CD14-positive monocyte (primary cell): ENCODE data around the gene PLEKHG2. TPM values are rescaled to one million over a fixed set of nuclear protein-coding genes. Genes with fewer than 3 reads are reported as not detected.
A peak's percentile ranks its signal among the peaks of the same experiment; 100 is the strongest.

Experiments
- DNase-seq, 3 donors: peaks; one replicate each; pipeline ENCODE4 v3.0.0-alpha.2; 2011 to 2022
- H2AFZ ChIP-seq: 2 replicates; pipeline ENCODE4 v1.6.0; 2012; ENCODE audit warnings: mild to moderate bottlenecking, low read depth, low read length, inconsistent platforms; ENCODE audit not compliant: insufficient read depth, poor library complexity, severe bottlenecking
- H3K27ac ChIP-seq, 2 donors: 1 replicate in 1 of 2; 2 replicates in 1 of 2; pipeline ENCODE4 v1.5.1; 2012 to 2013; ENCODE audit warnings: low read length in 2 of 2, control low read depth in 1 of 2, inconsistent platforms in 1 of 2, low read depth in 1 of 2, mild to moderate bottlenecking in 1 of 2
- H3K27me3 ChIP-seq, 2 donors: one replicate each; pipeline versions ENCODE4 v1.6.0 to v1.6.1; 2011 to 2013; ENCODE audit warnings: low read length in 2 of 2; ENCODE audit not compliant: control insufficient read depth in 2 of 2, insufficient read depth in 2 of 2
- H3K36me3 ChIP-seq, 2 donors: replicated peaks in 1 of 2; 1 replicate in 1 of 2; 2 replicates in 1 of 2; pipeline versions ENCODE4 v1.5.1 to v1.6.1; 2012 to 2013; ENCODE audit warnings: low read length in 2 of 2, control low read depth in 1 of 2, inconsistent platforms in 1 of 2, mild to moderate bottlenecking in 1 of 2; ENCODE audit not compliant: insufficient read depth in 2 of 2, control insufficient read depth in 1 of 2
- H3K4me1 ChIP-seq, 2 donors: 1 replicate in 1 of 2; 2 replicates in 1 of 2; pipeline versions ENCODE4 v1.5.1 to v1.6.1; 2012 to 2013; ENCODE audit warnings: low read length in 2 of 2, control low read depth in 1 of 2, inconsistent platforms in 1 of 2, mild to moderate bottlenecking in 1 of 2, moderate library complexity in 1 of 2; ENCODE audit not compliant: insufficient read depth in 2 of 2, control insufficient read depth in 1 of 2
- H3K4me2 ChIP-seq: replicated peaks from 2 replicates; pipeline ENCODE3; 2012; ENCODE audit warnings: low read length, moderate library complexity, mild to moderate bottlenecking; ENCODE audit not compliant: poor library complexity, severe bottlenecking; ENCODE audit errors: extremely low read depth
- H3K4me3 ChIP-seq, 3 experiments: fragments of 200-600 bp in 1 of 3; sonication (generic) in 1 of 3; replicated peaks in 1 of 3; 1 replicate in 2 of 3; 2 replicates in 1 of 3; pipeline ENCODE4 v1.5.1; 2011 to 2013; ENCODE audit warnings: low read length in 3 of 3, mild to moderate bottlenecking in 3 of 3, control low read depth in 2 of 3, low read depth in 2 of 3, inconsistent platforms in 1 of 3, moderate library complexity in 1 of 3
- H3K79me2 ChIP-seq: 2 replicates; pipeline ENCODE4 v1.6.0; 2012; ENCODE audit warnings: mild to moderate bottlenecking, control low read depth, inconsistent platforms, low read length, moderate library complexity; ENCODE audit not compliant: insufficient read depth
- H3K9ac ChIP-seq: 2 replicates; pipeline ENCODE4 v1.6.0; 2017; ENCODE audit warnings: low read length, mild to moderate bottlenecking; ENCODE audit not compliant: insufficient read depth, poor library complexity, severe bottlenecking
- H3K9me3 ChIP-seq, 2 donors: replicated peaks in 1 of 2; 1 replicate in 1 of 2; 2 replicates in 1 of 2; pipeline versions ENCODE4 v1.5.1 to v1.6.1; 2012 to 2013; ENCODE audit warnings: low read length in 2 of 2, control low read depth in 1 of 2; ENCODE audit not compliant: control insufficient read depth in 1 of 2, insufficient read depth in 1 of 2
- H4K20me1 ChIP-seq: 2 replicates; pipeline ENCODE4 v1.6.0; 2012; ENCODE audit warnings: mild to moderate bottlenecking, low read length, control low read depth, moderate library complexity; ENCODE audit not compliant: insufficient read depth
- H3K27ac Mint-ChIP-seq, 7 donors: one replicate each; pipeline ENCODE4 v1.8.0; 2020; ENCODE audit warnings: mild to moderate bottlenecking in 7 of 7, mixed read lengths in 7 of 7, moderate library complexity in 6 of 7, inconsistent platforms in 2 of 7
- H3K27me3 Mint-ChIP-seq, 3 donors: one replicate each; pipeline ENCODE4 v1.8.0; 2021 to 2022; ENCODE audit warnings: low read depth in 3 of 3, mild to moderate bottlenecking in 3 of 3, mixed read lengths in 3 of 3, moderate library complexity in 3 of 3, inconsistent platforms in 1 of 3
- H3K36me3 Mint-ChIP-seq, 2 donors: one replicate each; pipeline ENCODE4 v1.8.0; 2020; ENCODE audit warnings: mixed read lengths in 2 of 2, inconsistent platforms in 1 of 2, mild to moderate bottlenecking in 1 of 2
- H3K4me1 Mint-ChIP-seq: one replicate; pipeline ENCODE4 v1.8.0; 2020; ENCODE audit warnings: mild to moderate bottlenecking, mixed read lengths
- H3K4me3 Mint-ChIP-seq, 2 donors: one replicate each; pipeline ENCODE4 v1.8.0; 2020; ENCODE audit warnings: mild to moderate bottlenecking in 2 of 2, mixed read lengths in 2 of 2, moderate library complexity in 1 of 2
- H3K9me3 Mint-ChIP-seq, 7 donors: one replicate each; pipeline ENCODE4 v1.8.0; 2020 to 2022; ENCODE audit warnings: mixed read lengths in 7 of 7, mild to moderate bottlenecking in 6 of 7, moderate library complexity in 6 of 7, inconsistent platforms in 2 of 7
- CTCF ChIP-seq: fragments of 200-600 bp; IDR thresholded peaks from one replicate; pipeline ENCODE4 v1.8.0; 2022; ENCODE audit warnings: antibody characterized with exemption, mild to moderate bottlenecking
- WGBS: methylation state at CpG from one replicate; pipeline ENCODE4 v1.1.5; 2013; ENCODE audit warnings: missing lambda C conversion rate; ENCODE audit not compliant: insufficient coverage; 5-methylcytosine and 5-hydroxymethylcytosine counted together
- intact Hi-C, 2 donors: fragments of 100-400 bp; cut with micrococcal nuclease; formaldehyde crosslinking; loops; one replicate each; pipeline versions ENCODE4 v1.15.0 to v1.15.1; 2023
- polyA plus RNA-seq, 3 donors: library from polyadenylated mRNA; depleted of rRNA in 1 of 3; unstranded in 2 of 3; stranded (reverse) in 1 of 3; fragments of 300-500 nt in 2 of 3; fragments of >200 nt in 1 of 3; fragmentation: Illumina TruSeq in 2 of 3; gene quantifications; 1 replicate in 2 of 3; 2 replicates in 1 of 3; pipeline ENCODE4 v1.2.3, GENCODE V29; 2012 to 2021

PLEKHG2 gene
- polyA plus RNA-seq, 3 donors = 0.73 to 202 (median 1.2) TPM

GRCh38 chr19:39379865-39380396 is 32.5 kb upstream of the PLEKHG2 start:
- H3K36me3 Mint-ChIP-seq = peaks cover 92 to 94% of the 10 kb centered on the region in 2 donors
- WGBS = 96% methylated on average over 10 of the region's 14 CpGs
- intact Hi-C loops = loop anchor here in 1 of 2 donors (5.0 kb wide), 1 partner anchor 33 kb away; no protein-coding TSS in a partner anchor
- H3K4me3 Mint-ChIP-seq = no peak overlapping the region
- peaks cover 0 to 1% (median 0%) of the 10 kb centered on the region in 3 donors for H3K27me3 Mint-ChIP-seq
- no peak overlapping the region for H3K4me2 ChIP-seq
- H3K36me3 ChIP-seq = peaks cover 89 to 100% of the 10 kb centered on the region in 2 donors
- H3K9me3 ChIP-seq = no peaks in the 10 kb centered on the region
- H3K79me2 ChIP-seq = no peaks in the 10 kb centered on the region
- no peak overlapping the region for H2AFZ ChIP-seq
- DNase-seq = no peak
- H3K4me1 ChIP-seq = no peaks in the 10 kb centered on the region
- no peak for TF ChIP-seq CTCF
- H3K9me3 Mint-ChIP-seq = no peaks in the 10 kb centered on the region
- no peak overlapping the region for H3K9ac ChIP-seq
- no peaks in the 10 kb centered on the region for H3K27me3 ChIP-seq
- H3K4me1 Mint-ChIP-seq = no peaks in the 10 kb centered on the region
- no peak overlapping the region for H3K4me3 ChIP-seq
- no peaks in the 10 kb centered on the region for H4K20me1 ChIP-seq
- H3K27ac Mint-ChIP-seq = peak overlapping the region in 1 of 7 donors; percentile 67
- H3K27ac ChIP-seq = no peak overlapping the region

GRCh38 chr19:39380521-39381502 is 31.7 kb upstream of the PLEKHG2 start:
- peaks cover 0 to 1% (median 0%) of the 10 kb centered on the region in 3 donors for H3K27me3 Mint-ChIP-seq
- H3K9me3 Mint-ChIP-seq = no peaks in the 10 kb centered on the region
- Histone ChIP-seq H4K20me1 (peaks cover 6% of the 10 kb centered on the region), H3K4me1 (no peaks in the 10 kb centered on the region), H3K27ac (no peak overlapping the region), H3K4me3 (no peak overlapping the region), H3K4me2 (no peak overlapping the region), H3K9me3 (no peaks in the 10 kb centered on the region), H3K79me2 (no peaks in the 10 kb centered on the region), H3K27me3 (no peaks in the 10 kb centered on the region), H2AFZ (no peak overlapping the region), H3K36me3 (peaks cover 89 to 100% of the 10 kb centered on the region in 2 donors), H3K9ac (no peak overlapping the region)
- WGBS = 98% methylated on average over 5 of the region's 17 CpGs
- DNase-seq = no peak
- peaks cover 92 to 94% of the 10 kb centered on the region in 2 donors for H3K36me3 Mint-ChIP-seq
- no peak overlapping the region for H3K4me3 Mint-ChIP-seq
- TF ChIP-seq CTCF = no peak
- intact Hi-C loops = loop anchor here in 1 of 2 donors (5.0 kb wide), 1 partner anchor 34 kb away; no protein-coding TSS in a partner anchor
- peak overlapping the region in 3 of 7 donors; percentile 14 to 67 (median 44) for H3K27ac Mint-ChIP-seq
- peaks cover 2% of the 10 kb centered on the region for H3K4me1 Mint-ChIP-seq
